Retinal pigment epithelial cell (primary cell): ENCODE data around the gene EGFR.

Experiments used
- DNase-seq: peaks from one replicate; pipeline ENCODE4 v3.0.0-alpha.2; 2010; ENCODE audit warnings: low read depth
- H3K4me3 ChIP-seq: 2 replicates; pipeline ENCODE4 v1.5.1; 2011; ENCODE audit warnings: mild to moderate bottlenecking, low read length, control low read depth, moderate library complexity
- CTCF ChIP-seq: conservative IDR thresholded peaks from 2 replicates; pipeline ENCODE4 v1.5.1; 2011; ENCODE audit warnings: low read depth, low read length, control low read depth, inconsistent platforms

Gene EGFR

GRCh38 chr7:55205124-55205955, 186.5 kb downstream of the EGFR start:
- DNase-seq: no peak
- TF ChIP-seq CTCF: no peak
- H3K4me3 ChIP-seq: no peak overlapping the region

GRCh38 chr7:55206235-55207029, 187.6 kb downstream of the EGFR start:
- TF ChIP-seq CTCF: no peak
- H3K4me3 ChIP-seq: no peak overlapping the region
- DNase-seq: no peak

- no peak for TF ChIP-seq CTCF
- DNase-seq: no peak
- no peak overlapping the region for H3K4me3 ChIP-seq
Observed at GRCh38 chr7:55207436-55208125, 188.8 kb downstream of the EGFR start.

- no peak for DNase-seq
- no peak overlapping the region for H3K4me3 ChIP-seq
- no peak for TF ChIP-seq CTCF
Observed at GRCh38 chr7:55209366-55209765, 190.5 kb downstream of the EGFR start.

- no peak overlapping the region for H3K4me3 ChIP-seq
- DNase-seq: no peak
- TF ChIP-seq CTCF: no peak
Observed at GRCh38 chr7:55210176-55210575, 191.4 kb downstream of the EGFR start.

DNA sequence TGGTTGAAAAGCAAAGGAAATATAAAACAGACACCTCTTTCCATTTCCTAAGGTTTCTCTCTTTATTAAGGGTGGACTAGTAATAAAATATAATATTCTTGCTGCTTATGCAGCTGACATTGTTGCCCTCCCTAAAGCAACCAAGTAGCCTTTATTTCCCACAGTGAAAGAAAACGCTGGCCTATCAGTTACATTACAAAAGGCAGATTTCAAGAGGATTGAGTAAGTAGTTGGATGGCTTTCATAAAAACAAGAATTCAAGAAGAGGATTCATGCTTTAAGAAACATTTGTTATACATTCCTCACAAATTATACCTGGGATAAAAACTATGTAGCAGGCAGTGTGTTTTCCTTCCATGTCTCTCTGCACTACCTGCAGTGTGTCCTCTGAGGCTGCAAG, 191.9 kb downstream of the EGFR start:
- no peak for TF ChIP-seq CTCF
- no peak overlapping the region for H3K4me3 ChIP-seq
- DNase-seq: no peak
